ENCODE measurements around the gene COG4. TPM values are rescaled to one million over a fixed set of nuclear protein-coding genes. Genes with fewer than 3 reads are reported as not detected.

Gene COG4
- total RNA-seq, 2 experiments from 2014 or later, result 15.9 to 19.3 TPM

GRCh38 chr16:70444249-70445063 lies 78.9 kb downstream of the COG4 start:
- Mint-ChIP-seq H3K4me1 (ENCODE audit: low read depth) (peaks cover 5% of the 10 kb centered on the region), H3K4me3 (no peak overlapping the region), H3K36me3 (ENCODE audit: low read depth) (no peaks in the 10 kb centered on the region), H3K9me3 (no peaks in the 10 kb centered on the region), H3K27ac (no peak overlapping the region), H3K27me3 (no peaks in the 10 kb centered on the region)
- POLR2A ChIA-PET, result no interaction called here
- Histone ChIP-seq H3K4me3 (ENCODE audit: low read length) (no peak overlapping the region), H3K27ac (ENCODE audit: low read depth in 1 of 2, low read length in 2 of 2) (no peak overlapping the region), H3K9me3 (ENCODE audit: control insufficient read depth in 1 of 2, insufficient read depth in 1 of 2, low read length in 2 of 2) (no peaks in the 10 kb centered on the region), H3K4me1 (ENCODE audit: insufficient read depth, low read length) (peaks cover 6% of the 10 kb centered on the region), H3K27me3 (ENCODE audit: control insufficient read depth in 1 of 2, insufficient read depth in 2 of 2, low read length in 2 of 2) (no peaks in the 10 kb centered on the region), H3K36me3 (ENCODE audit: insufficient read depth, low read length) (no peaks in the 10 kb centered on the region)
- ATAC-seq (ENCODE audit: poor library complexity) (no peak), DNase-seq (no peak)
- TF ChIP-seq, protein P1, sequence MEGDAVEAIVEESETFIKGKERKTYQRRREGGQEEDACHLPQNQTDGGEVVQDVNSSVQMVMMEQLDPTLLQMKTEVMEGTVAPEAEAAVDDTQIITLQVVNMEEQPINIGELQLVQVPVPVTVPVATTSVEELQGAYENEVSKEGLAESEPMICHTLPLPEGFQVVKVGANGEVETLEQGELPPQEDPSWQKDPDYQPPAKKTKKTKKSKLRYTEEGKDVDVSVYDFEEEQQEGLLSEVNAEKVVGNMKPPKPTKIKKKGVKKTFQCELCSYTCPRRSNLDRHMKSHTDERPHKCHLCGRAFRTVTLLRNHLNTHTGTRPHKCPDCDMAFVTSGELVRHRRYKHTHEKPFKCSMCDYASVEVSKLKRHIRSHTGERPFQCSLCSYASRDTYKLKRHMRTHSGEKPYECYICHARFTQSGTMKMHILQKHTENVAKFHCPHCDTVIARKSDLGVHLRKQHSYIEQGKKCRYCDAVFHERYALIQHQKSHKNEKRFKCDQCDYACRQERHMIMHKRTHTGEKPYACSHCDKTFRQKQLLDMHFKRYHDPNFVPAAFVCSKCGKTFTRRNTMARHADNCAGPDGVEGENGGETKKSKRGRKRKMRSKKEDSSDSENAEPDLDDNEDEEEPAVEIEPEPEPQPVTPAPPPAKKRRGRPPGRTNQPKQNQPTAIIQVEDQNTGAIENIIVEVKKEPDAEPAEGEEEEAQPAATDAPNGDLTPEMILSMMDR (IDR thresholded peaks at IDR 0.05), result no peak
- intact Hi-C loops (cut with DNase I, micrococcal nuclease), result no loop called here
- CTCF ChIA-PET, result no interaction called here

DNA sequence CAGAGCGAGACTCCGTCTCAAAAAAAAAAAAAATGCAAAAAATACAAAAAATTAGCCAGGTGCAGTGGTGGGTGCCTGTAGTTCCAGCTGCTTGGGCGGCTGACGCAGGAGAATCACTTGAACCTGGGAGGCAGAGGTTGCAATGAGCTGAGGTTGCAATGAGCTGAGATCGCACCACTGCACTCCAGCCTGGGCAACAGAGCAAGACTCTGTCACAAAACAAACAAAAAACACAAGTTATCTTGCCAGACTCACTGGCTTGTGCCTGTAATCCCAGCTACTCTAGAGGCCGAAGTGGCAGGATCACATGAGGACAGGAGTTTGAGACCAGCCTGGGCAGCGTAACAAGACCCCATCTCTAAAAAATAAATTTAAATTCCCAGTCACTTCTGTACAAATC lies 81.0 kb downstream of the COG4 start:
- CTCF ChIA-PET, result interaction anchor here (1.0 to 1.8 kb wide), 2 partner anchors 10 to 12 kb away, joined by 3 to 6 read pairs; partner anchors contain the start of gene FCSK
- POLR2A ChIA-PET, result interaction anchor here (1.7 kb wide), 1 partner anchor 12 kb away, joined by 4 read pairs; the partner anchor contains the start of gene FCSK
- no peaks in the 10 kb centered on the region for H3K27me3 Mint-ChIP-seq

GRCh38 chr16:70441406-70441990 lies 81.9 kb downstream of the COG4 start:
- DNase-seq (no peak), ATAC-seq (ENCODE audit: poor library complexity) (no peak)
- no peaks in the 10 kb centered on the region for H3K9me3 ChIP-seq (ENCODE audit: control insufficient read depth in 1 of 2, insufficient read depth in 1 of 2, low read length in 2 of 2)
- no peaks in the 10 kb centered on the region for H3K36me3 ChIP-seq (ENCODE audit: insufficient read depth, low read length)
- POLR2A ChIA-PET, result interaction anchor here (1.7 kb wide), 1 partner anchor 13 kb away, joined by 4 read pairs; the partner anchor contains the start of gene FCSK
- peak overlapping the region; percentile 74 for H3K4me3 Mint-ChIP-seq
- intact Hi-C loops (cut with DNase I, micrococcal nuclease), result no loop called here
- no peaks in the 10 kb centered on the region for H3K27me3 Mint-ChIP-seq
- H3K27ac Mint-ChIP-seq, result no peak overlapping the region
- H3K27me3 ChIP-seq (ENCODE audit: control insufficient read depth in 1 of 2, insufficient read depth in 2 of 2, low read length in 2 of 2), result no peaks in the 10 kb centered on the region
- no peak overlapping the region for H3K4me3 ChIP-seq (ENCODE audit: low read length)
- peaks cover 10% of the 10 kb centered on the region for H3K36me3 Mint-ChIP-seq (ENCODE audit: low read depth)
- peaks cover 28% of the 10 kb centered on the region for H3K4me1 ChIP-seq (ENCODE audit: insufficient read depth, low read length)
- CTCF ChIA-PET, result interaction anchor here (1.3 kb wide), 1 partner anchor 11 kb away, joined by 3 read pairs; no protein-coding TSS in a partner anchor
- H3K27ac ChIP-seq (ENCODE audit: low read depth in 1 of 2, low read length in 2 of 2), result no peak overlapping the region
- peaks cover 29% of the 10 kb centered on the region for H3K4me1 Mint-ChIP-seq (ENCODE audit: low read depth)
- H3K9me3 Mint-ChIP-seq, result no peaks in the 10 kb centered on the region
- TF ChIP-seq, protein P1 (IDR thresholded peaks at IDR 0.05), result no peak

More for the DNA sequence above, 81.0 kb downstream of the COG4 start:
- Histone ChIP-seq H3K36me3 (ENCODE audit: insufficient read depth, low read length) (no peaks in the 10 kb centered on the region), H3K4me3 (ENCODE audit: low read length) (no peak overlapping the region), H3K27me3 (ENCODE audit: control insufficient read depth in 1 of 2, insufficient read depth in 2 of 2, low read length in 2 of 2) (no peaks in the 10 kb centered on the region), H3K27ac (ENCODE audit: low read depth in 1 of 2, low read length in 2 of 2) (no peak overlapping the region), H3K4me1 (ENCODE audit: insufficient read depth, low read length) (peaks cover 21% of the 10 kb centered on the region), H3K9me3 (ENCODE audit: control insufficient read depth in 1 of 2, insufficient read depth in 1 of 2, low read length in 2 of 2) (no peaks in the 10 kb centered on the region)
- DNase-seq, result no peak
- Mint-ChIP-seq H3K27ac (no peak overlapping the region), H3K9me3 (no peaks in the 10 kb centered on the region), H3K4me1 (ENCODE audit: low read depth) (peaks cover 21% of the 10 kb centered on the region), H3K36me3 (ENCODE audit: low read depth) (peaks cover 9% of the 10 kb centered on the region), H3K4me3 (no peak overlapping the region)
- ATAC-seq (ENCODE audit: poor library complexity), result no peak
- TF ChIP-seq, protein P1 (IDR thresholded peaks at IDR 0.05), result no peak
- intact Hi-C loops (cut with DNase I, micrococcal nuclease), result no loop called here
